Subcutaneous adipose tissue (tissue), 4 donors: Measurements from ENCODE around the gene SGTA. TPM values are rescaled to one million over a fixed set of nuclear protein-coding genes. Genes with fewer than 3 reads are reported as not detected.

Experiments
- total RNA-seq, 4 donors: library from RNA; depleted of rRNA; stranded (reverse); fragments of >200 nt; gene quantifications; one replicate each; pipeline ENCODE4 v1.1.0, GENCODE V29; 2016
- TF ChIP-seq, protein P1 (sequence below): fragments of 450-650 bp; IDR thresholded peaks from one replicate; pipeline ENCODE4 v1.5.1; 2016; ENCODE audit warnings: low read depth, mild to moderate bottlenecking, control low read depth, antibody characterized with exemption, moderate library complexity

The SGTA gene
- total RNA-seq, 4 donors from 2014 or later: 14.8 to 43.1 (median 24.2) TPM

DNA sequence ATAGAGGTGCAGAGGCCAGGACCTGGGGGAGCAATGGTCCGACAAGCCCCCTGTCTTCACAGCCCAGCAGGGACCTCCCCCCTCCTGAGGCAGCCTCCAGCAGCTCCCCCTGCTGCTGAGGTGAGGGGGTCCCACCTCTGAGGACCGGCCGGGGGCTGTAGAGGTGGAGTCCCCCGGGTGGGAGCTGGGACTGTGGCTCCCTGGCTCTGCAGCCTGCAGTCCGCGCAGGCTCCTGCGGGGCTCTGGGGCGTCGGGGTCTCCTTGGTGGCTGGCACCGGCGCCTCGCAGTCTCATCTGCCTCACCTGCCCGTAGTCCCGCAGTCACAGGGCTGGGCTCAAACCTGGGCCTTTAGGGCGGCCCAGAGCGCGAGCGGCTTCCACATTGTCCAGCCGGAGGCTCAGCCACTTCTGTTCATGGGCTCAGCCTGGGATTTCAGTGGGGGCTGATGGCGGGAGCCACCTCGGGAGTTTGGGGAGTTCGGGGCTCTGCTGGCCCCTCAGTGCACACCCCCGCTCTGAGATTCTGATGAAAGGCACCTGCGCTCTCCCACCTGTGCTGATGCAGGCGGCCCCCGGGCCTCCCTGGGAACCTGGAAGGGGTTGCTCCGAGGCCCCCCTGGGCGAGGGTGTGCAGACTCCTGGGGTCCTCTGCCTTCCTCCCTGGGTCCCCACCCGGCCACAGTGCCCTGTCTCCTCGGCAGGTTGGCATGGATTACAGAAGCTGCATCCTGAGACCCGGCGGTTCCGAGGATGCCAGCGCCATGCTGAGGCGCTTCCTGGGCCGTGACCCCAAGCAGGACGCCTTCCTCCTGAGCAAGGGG, 29.6 kb upstream of the SGTA start:
- TF ChIP-seq, protein P1, sequence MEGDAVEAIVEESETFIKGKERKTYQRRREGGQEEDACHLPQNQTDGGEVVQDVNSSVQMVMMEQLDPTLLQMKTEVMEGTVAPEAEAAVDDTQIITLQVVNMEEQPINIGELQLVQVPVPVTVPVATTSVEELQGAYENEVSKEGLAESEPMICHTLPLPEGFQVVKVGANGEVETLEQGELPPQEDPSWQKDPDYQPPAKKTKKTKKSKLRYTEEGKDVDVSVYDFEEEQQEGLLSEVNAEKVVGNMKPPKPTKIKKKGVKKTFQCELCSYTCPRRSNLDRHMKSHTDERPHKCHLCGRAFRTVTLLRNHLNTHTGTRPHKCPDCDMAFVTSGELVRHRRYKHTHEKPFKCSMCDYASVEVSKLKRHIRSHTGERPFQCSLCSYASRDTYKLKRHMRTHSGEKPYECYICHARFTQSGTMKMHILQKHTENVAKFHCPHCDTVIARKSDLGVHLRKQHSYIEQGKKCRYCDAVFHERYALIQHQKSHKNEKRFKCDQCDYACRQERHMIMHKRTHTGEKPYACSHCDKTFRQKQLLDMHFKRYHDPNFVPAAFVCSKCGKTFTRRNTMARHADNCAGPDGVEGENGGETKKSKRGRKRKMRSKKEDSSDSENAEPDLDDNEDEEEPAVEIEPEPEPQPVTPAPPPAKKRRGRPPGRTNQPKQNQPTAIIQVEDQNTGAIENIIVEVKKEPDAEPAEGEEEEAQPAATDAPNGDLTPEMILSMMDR: no peak

DNA sequence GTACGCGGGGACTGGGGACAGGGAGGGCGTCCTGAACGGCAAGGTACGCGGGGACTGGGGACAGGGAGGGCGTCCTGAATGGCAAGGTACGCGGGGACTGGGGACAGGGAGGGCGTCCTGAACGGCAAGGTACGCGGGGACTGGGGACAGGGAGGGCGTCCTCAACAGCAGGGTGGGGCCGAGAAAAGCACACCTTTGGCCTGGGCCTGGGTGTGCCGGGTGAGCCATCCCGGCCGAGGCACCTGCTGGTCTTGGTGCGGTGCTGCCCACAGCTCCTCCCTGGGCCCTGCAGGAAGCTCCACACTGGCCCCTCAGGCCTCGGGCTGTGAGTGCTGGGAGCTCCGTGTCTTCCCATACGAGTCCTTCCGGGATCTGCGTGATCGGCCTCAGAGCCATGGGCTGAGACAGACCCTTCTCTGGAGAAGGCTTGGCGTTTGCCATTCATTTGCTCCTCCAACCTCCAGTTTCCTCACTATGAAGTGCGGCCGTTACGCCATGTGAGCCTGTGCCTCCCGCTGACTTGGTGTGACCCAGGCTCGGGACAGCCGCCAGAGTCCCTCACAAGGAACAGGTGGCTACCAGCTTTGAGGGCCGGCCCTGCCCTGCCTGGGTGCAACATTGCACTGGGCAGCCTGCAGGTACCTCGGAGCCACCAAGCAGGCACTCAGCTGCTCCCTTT, 28.8 kb upstream of the SGTA start:
- TF ChIP-seq, protein P1: no peak

DNA sequence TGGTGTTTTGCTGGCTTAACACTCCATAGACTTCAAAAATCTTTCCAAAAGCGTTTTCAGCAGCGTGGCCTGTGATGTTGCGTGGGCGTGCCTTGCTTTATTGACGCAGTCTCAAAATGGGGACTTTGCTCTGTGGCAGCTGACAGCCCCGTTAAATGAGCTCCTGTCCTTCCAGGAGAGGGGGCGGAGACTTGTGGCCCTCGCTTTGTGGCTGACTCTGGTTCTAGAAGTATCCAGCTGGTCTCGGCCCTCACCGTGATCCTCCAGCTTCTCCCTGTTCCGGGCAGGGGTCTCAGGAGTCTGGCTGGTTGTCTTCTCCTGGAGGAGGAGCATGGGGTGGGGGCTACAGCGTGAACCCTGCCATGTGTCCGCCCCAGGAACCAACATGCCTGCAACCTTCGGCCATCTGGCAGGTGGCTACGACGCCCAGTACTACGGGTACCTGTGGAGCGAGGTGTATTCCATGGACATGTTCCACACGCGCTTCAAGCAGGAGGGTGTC, 28.2 kb upstream of the SGTA start:
- TF ChIP-seq, protein P1: no peak

DNA sequence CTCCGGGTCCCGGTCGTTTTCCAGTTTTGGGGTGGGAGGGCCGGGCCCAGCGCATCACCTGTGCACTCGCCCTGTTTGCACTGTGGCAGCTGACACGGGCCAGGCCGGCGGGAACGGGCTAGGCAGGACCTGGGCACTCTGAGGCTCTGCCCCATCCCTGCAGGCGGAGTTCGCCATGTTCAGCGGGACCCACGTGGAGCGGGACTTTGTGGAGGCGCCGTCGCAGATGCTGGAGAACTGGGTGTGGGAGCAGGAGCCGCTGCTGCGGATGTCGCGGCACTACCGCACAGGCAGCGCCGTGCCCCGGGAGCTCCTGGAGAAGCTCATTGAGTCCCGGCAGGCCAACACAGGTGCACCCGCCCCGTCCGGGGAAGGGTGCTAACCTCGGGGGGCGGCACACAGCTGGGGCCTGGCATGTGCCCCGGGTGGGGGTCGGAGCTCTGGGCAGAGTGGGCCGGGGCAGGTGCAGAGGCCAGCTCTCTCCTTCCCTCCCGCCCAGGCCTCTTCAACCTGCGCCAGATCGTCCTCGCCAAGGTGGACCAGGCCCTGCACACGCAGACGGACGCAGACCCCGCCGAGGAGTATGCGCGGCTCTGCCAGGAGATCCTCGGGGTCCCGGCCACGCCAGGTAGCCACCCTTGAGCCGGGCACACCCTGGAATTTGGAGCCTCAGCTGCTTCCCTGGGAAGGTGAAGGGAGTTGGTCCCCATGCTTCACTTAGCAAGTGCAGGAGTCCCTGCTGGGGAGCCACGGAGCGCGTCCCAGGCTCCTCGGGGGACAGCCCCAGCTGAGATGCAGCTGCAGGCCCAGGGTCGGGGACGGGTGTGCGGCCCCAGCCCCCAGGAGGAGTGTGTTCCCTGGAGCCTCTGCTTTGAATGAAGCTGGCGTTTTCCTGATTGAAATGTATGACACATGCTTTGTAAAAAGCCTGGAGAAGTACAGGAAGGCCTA, 27.3 kb upstream of the SGTA start:
- TF ChIP-seq, protein P1: no peak

DNA sequence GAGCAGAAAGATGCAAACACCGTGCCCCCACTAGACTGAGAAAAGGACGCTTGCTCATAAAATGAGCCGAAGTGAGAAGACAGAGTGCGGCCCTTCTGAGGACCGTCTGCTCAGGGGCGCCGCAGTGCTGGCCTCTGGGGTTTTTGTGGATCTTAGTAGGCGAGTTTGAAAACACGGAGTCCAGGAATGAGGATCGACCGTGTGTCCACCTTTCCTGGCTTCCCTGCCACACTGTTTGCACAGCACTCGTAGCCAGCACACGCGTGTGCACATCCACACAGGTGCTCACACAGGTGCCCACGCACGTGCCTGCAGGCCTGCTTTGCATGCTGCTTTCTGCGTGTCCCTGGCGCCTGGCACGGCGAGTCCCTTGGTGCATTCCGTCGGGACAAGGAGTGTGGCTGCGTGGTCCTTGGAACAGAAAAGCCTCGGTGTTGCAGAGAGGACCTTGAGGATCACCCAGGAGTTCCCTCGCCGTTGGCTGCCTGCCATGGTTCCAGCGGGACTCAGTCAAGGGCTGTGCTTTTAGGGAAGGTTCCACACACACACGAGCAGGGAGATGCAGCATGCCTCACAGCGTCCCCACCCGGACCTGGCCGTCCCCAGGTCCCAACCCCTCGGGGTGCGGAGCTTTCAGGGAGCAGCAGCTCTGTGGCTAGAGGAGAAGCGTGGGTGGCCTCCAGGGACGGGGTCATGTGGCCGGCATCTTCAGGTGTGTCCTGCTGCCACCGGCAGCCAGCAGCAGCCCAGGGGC, 26.5 kb upstream of the SGTA start:
- TF ChIP-seq, protein P1: no peak

GRCh38 chr19:2808129-2808941, 25.3 kb upstream of the SGTA start:
- TF ChIP-seq, protein P1: no peak
